ENCODE measurements around the gene ALDH5A1.

The ALDH5A1 gene

DNA sequence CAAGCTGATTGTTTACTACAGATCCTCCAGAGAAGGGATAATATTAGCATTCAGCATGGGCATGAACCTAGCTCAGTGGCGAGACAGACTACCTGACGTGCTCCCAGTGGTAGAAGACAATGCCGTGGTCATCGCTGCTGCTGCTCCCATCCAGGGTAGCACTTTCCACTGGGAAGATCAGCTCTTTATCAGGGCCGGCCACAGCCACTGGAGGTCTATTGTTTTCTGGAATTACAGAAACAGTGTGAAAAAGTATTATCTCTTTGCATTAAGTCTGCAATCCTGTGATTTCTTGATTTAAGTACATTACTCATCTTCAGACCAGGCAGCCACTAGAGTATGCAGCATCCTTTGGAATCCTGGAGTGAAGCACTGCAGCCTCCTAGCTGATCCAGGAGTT, 75.0 kb downstream of the ALDH5A1 start:
- no peak for DNase-seq (ENCODE audit: low spot score)

DNA sequence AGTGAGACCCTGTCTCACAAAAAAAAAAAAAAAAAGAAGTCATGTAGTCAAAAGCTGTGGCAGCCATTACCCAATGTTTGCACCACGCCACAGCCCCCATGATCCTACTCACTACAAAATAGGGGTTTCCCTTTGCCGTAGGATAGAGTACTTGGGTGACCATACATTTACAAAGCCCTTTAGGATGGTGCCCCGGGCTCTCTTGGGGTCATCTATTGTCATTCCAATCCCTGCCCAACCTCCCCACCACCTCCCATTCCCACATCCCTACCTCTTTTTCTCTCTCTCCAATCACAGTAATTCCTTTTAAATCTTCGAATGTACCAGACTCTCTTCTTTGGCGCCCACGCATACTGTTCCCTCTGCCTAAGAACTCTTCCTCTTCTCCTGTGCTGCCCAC, 76.6 kb downstream of the ALDH5A1 start:
- no peak for DNase-seq (ENCODE audit: low spot score)

DNA sequence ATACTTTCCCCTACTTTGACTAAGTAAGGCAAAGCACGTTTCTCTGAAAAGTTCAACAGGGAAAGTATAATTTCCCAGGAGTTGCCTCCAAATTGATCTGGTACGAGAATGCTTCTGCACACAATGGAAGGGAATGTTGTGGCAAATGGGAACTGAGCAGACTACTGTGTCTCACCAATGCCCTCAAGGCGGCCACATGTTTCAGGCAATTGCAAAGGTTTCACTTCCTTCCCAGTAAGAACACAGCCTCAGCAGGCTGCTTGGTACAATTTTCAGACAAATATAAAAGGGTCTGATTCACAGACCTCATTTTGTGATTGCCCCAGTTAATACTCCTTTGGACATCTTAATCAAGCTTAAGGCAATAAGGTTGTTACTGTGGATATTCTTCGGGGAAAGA, 80.0 kb downstream of the ALDH5A1 start:
- DNase-seq (ENCODE audit: low spot score): no peak

DNA sequence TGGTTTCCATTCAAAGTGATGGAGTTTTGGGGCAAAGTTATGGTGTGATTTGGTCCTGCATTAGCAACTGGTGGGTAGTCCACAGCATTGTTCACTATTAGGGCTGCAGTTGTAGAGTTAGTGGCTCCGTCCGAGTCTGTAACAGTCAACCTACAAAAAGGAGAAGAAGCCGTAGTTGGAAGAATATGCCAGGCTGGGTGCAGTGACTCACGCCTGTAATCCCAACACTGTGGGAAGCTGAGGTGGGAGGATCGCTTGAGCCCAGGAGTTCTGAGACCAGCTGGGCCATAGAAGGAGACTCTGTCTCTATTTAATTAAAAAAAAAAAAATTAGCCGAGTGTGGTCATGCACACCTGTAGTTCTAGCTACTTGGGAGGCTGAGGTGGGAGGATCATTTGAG, 81.7 kb downstream of the ALDH5A1 start:
- no peak for DNase-seq (ENCODE audit: low spot score)

DNA sequence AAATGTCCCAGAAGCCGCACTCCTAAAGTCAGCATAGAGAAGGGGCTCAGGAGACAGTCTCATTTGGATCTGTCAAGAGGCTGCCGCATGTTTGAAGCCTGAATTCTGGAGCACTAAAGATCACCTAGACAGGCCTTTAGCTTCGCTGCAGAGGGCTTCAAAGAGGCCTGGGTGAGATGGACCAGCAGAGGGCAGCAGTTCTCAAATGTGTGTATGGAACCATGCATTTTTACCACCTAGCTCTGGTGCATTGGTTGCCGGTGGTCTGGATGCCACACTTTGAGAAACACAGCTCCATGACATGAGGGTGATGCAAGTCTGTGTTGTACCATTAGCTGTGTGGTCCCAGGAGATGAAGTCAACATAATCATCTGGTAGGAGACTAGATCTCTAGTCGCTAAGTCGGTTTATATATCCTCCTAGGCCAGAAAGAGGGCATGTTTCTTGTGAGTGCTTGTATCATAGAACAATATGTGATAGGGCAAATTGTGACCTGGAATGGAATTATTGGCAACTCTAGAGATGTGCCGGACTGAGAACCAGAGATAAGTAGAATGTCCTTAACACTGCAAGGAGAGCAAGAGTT, 86.4 kb downstream of the ALDH5A1 start:
- DNase-seq (ENCODE audit: low spot score): peak; percentile 78

DNA sequence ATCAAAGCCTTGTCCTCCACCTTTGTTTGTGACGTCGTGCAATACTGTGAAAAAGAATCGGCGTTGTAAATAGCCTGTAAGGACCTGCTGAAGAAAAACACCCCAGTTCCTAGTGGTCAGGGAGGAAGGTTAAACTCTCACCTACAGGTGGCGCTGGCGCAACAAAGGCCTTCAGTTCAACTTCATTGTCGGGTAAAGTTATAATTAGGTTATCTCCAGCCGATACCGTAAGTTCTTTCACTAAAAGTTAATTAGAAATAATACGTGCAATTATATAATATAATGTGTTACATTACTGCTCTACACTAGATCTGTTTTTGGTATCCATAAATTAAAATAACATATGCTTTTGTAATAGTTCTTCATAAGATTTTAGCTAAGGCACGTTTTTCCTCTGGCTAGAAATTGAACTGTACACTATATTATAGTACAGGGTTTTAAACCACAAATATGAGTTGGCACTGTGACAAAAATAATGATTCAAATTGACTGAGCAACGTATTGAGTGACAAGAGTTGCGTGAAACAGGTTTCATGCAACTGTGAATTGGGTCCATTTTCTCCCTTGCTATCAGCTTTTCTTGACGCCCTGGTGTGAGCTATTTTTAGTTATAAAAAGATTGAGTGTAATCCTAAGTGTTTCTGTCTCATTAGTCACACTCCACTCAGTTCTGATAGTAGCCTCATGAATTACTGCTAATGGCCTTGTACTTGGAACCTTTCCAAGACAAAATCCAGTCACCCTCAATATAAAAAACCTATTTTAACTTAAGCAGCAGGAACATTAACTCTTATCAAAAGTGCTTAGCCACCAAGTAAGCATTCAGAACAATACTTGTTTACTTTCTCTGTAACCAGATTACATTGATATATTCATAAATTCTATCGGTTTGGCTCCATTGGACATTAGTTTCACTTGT, 89.0 kb downstream of the ALDH5A1 start:
- peak; percentile 74 for DNase-seq (ENCODE audit: low spot score)

DNA sequence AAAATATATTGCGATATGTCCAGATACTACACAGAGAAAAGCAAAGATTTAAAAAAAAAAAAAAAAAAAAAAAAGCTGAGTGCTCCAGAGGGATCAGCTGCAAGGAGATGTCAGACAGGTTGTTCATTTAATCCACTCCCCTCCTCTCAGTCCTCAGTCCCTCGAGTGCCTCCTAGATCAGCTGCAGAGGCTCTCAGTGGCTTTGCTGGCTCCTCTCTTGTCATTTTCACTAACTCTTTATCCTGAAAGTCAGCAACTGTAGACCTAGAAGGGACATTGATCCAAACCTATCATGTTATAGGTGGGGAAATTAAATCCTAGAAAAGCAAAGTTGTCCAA, 89.6 kb downstream of the ALDH5A1 start:
- DNase-seq (ENCODE audit: low spot score): no peak
